IPS DF 6.9 (cell line): ENCODE measurements around the gene SLC4A8.

ENCODE experiments used
- DNase-seq: peaks from one replicate; pipeline ENCODE4 v3.0.0-alpha.2; 2013; ENCODE audit warnings: low read depth, low spot score
- H3K27ac ChIP-seq: one replicate; pipeline ENCODE4 v1.5.1; 2013; ENCODE audit warnings: low read length, control low read depth
- H3K27me3 ChIP-seq: 2 replicates; pipeline ENCODE4 v1.6.1; 2013; ENCODE audit warnings: mild to moderate bottlenecking, low read length; ENCODE audit not compliant: control insufficient read depth, insufficient read depth
- H3K36me3 ChIP-seq: 2 replicates; pipeline ENCODE4 v1.6.1; 2013; ENCODE audit warnings: low read length; ENCODE audit not compliant: control insufficient read depth, insufficient read depth
- H3K4me1 ChIP-seq: 2 replicates; pipeline ENCODE4 v1.6.1; 2013; ENCODE audit warnings: low read length; ENCODE audit not compliant: control insufficient read depth, insufficient read depth
- H3K4me3 ChIP-seq: 2 replicates; pipeline ENCODE4 v1.5.1; 2013; ENCODE audit warnings: mild to moderate bottlenecking, low read length
- H3K9me3 ChIP-seq: 2 replicates; pipeline ENCODE4 v1.6.1; 2013; ENCODE audit warnings: low read length, inconsistent platforms; ENCODE audit not compliant: control insufficient read depth, insufficient read depth
- WGBS: extraction: QIAGEN DNeasy Blood & Tissue Kit; methylation state at CpG from one replicate; pipeline ENCODE4 v1.1.7; 2013; ENCODE audit warnings: mixed read lengths, missing lambda C conversion rate; ENCODE audit not compliant: insufficient read length, insufficient coverage; 5-methylcytosine and 5-hydroxymethylcytosine counted together

Gene SLC4A8

DNA sequence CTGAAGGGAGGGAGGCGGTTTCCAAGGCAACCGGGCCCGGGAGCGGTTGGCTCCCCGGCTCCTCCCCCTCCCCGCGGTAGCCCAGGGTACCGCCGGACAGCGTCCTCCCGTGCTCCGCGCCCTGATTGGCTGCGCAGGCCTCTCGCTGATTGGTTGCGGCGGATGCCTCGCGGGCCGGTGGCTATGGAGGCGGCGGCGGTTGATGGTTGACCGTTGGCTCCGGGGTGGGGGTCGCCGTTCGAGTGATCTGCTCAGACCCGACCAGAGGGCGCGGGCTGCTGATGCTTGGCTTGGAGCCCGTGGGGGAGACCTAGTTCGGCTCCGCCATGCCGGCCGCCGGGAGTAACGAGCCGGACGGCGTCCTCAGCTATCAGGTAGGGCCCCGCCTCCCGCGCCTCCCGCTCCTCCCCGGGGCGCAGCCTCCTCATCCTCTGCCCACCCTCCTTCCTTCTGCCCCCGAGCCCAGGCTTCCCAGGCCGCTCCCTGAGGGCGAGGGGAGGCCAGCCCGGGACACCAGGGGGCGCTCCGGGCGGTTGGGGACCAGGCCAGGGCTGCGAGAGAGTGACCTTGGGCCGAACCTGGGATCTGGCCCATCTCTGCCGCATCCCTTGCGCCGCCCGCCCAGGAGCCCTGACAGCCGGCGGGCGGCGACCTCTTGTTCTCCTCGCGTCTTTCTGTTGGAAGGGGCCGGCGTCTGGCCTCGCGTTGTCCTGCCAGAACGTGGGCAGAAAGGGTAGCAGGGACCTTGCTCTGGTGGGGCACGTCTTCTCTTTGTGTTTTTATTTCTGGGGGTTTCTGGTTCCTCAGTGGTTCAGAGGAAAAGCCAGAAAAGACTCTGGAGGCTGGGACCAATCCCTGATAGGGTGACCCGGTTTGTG is at the start of gene SLC4A8:
SLC4A8 (plus strand) TSS at position 170 of the 878 bp plus-strand sequence; CDS start at position 327, 157 bp downstream.
- peak; percentile 81 for DNase-seq
- Histone ChIP-seq H3K27me3 (no peaks in the 10 kb centered on the region), H3K4me1 (no peaks in the 10 kb centered on the region), H3K27ac (no peak within 1 kb of the TSS), H3K36me3 (no peaks in the 10 kb centered on the region), H3K4me3 (peak within 1 kb of the TSS; percentile 48; the same call in 1 of the 2 replicates), H3K9me3 (no peaks in the 10 kb centered on the region)
- WGBS: no CpG with 5 or more reads among the region's 73 CpGs

DNA sequence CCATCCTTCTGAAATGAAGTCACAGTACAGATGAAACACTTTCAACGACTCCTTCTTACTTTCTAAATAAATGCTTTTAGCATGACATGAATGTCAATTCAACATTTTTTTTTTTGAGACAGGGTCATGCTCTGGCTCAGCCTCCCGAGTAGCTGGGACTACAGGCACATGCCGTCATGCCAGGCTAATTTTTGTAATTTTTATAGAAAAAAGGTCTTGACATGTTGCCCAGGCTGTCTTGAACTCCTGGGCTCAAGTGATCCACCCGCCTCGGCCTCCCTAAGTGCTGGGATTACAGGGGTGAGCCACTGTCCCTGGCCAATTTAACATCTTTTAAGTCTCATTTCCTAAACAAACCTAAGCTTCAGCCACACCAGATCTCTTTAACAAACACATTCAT is 49.8 kb upstream of the SLC4A8 start:
- Histone ChIP-seq H3K9me3 (no peaks in the 10 kb centered on the region), H3K36me3 (peaks cover 6% of the 10 kb centered on the region), H3K27me3 (no peaks in the 10 kb centered on the region), H3K4me1 (peaks cover 2% of the 10 kb centered on the region; the same call in 1 of the 2 replicates), H3K27ac (no peak overlapping the region), H3K4me3 (no peak overlapping the region)
- DNase-seq: no peak
- WGBS: no CpG with 5 or more reads among the region's 5 CpGs

DNA sequence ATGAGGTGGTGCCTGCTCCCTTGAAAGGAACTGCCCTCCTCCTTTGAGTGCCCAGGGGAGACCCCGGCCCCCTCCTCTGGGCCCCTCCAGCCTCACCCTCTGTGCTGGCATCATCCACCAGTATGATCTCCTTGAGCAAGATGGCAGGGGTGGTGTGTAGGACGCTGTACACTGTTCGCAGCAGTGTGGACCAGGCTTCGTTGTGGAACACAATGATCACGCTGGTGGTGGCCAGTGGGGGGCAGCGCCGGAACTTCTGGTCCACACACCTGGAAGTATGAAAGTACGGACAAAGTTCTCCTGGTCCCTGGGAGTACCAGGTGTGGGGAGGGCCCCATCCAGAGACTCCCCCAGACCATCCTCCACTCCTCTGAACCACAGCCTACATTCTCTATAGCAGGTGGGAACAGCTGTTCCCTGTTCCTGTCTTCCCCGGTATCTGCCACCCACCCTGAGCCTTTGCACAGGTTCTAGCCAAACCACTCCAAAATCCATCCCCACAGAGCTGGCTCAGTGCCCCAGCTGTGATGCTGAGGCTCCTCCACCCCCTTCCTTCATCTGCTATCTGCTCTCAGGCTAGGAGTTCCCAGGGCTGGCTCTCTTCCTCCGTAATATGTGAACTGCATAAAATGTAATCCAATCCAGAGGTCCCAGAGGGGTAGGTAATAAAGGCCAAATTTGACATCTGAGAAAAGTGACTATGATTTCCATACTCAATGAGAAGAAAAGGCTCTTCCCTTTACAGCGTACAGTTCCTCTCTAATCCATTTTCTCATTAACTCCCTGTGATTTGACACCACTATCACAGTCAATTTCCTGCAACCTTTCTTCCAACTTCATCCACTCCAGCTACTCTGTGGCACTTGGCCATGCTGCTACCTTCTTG is 47.3 kb upstream of the SLC4A8 start:
- H3K27ac ChIP-seq: no peak overlapping the region
- no peak overlapping the region for H3K4me3 ChIP-seq
- no peak for DNase-seq
- no peaks in the 10 kb centered on the region for H3K27me3 ChIP-seq
- H3K4me1 ChIP-seq: no peaks in the 10 kb centered on the region; the same call in 1 of the 2 replicates
- no peaks in the 10 kb centered on the region for H3K9me3 ChIP-seq
- H3K36me3 ChIP-seq: peaks cover 7% of the 10 kb centered on the region
- WGBS: no CpG with 5 or more reads among the region's 11 CpGs

DNA sequence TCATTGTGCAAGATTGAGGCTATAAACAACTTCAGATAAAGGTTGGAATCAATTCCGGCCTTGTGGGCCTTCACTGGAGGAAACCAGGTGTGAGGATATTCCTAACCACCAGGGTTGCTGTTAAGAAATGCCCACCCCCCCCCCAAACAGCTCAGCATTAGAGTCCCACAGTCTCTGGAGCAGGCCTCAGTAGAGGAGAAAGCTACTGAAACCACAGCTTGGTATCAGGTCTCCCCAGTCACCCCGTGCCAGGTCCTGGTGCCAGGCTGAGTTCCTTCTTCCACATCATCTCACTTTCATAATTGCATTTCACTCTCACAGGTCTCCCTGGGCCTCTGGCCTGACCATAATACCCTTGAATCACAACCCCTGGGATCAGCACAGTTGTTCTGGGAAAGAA is 45.9 kb upstream of the SLC4A8 start:
- Histone ChIP-seq H3K4me3 (no peak overlapping the region), H3K36me3 (peaks cover 8% of the 10 kb centered on the region), H3K27ac (no peak overlapping the region), H3K9me3 (no peaks in the 10 kb centered on the region), H3K4me1 (peaks cover 1% of the 10 kb centered on the region), H3K27me3 (no peaks in the 10 kb centered on the region)
- WGBS: no CpG with 5 or more reads among the region's 2 CpGs
- DNase-seq: no peak

DNA sequence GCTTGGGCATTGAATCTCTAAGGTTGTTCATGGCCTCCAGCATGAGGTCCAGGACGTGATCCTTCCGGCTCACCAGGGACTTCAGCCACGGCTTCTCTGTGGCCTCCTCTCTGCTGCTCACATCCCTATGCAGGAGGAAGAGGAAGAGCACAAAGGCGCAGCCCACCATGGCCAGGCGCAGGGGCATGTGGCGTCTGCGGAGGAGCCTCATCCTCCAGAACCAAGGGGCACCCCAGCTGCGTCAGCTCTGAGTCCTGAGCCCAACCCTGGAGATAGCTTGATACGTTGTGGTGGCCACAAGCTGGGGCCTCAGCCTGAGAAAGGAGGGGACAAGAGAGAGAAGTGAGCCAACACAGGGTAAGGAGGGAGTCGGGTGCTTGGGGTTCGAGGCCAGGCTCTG is 45.1 kb upstream of the SLC4A8 start:
- H3K4me1 ChIP-seq: peaks cover 4% of the 10 kb centered on the region
- H3K27ac ChIP-seq: no peak overlapping the region
- no peaks in the 10 kb centered on the region for H3K27me3 ChIP-seq
- no peaks in the 10 kb centered on the region for H3K9me3 ChIP-seq
- peaks cover 8% of the 10 kb centered on the region for H3K36me3 ChIP-seq
- WGBS: no CpG with 5 or more reads among the region's 11 CpGs
- no peak for DNase-seq
- H3K4me3 ChIP-seq: no peak overlapping the region

DNA sequence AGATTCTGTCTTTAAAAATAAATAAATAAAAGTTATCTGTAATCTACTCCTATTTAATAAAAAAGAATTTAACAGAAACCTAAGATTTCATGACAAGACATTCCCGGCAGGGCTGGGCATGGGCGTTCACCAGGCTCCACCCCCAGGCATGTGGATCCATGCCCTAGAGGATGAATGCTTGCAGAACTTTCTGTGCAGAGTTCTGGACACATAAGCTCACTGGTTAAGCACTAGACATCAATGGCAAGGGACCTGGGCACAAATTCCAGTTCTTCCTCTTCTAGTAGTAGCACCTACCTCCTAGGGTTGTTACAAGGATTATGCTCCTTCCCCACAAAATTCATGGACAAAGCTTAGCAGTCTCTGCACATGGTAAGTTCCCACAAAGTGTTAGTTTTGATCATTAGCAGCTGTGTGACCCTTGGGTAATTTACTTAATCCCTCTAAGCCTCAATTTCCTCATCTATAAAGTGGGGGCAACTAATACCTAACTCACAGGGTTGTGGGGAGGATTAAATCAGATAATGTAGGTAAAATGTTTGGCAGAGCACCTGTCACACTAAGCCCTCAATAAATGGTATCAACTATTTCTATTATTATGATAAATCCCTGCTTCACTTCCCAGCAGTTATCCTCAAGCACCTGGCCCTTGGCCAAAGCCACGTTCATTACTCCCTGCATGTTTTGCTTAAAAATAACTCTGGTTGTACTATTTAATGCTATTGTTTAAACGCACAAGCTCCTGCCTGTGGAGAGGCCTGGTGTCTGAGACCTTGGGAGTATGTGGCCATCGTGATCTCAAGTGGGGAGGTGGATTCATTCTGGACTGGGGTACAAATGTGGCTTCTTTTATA is 43.2 kb upstream of the SLC4A8 start:
- Histone ChIP-seq H3K4me3 (no peak overlapping the region), H3K36me3 (peaks cover 8% of the 10 kb centered on the region), H3K27ac (no peak overlapping the region), H3K4me1 (peaks cover 4% of the 10 kb centered on the region), H3K27me3 (no peaks in the 10 kb centered on the region), H3K9me3 (no peaks in the 10 kb centered on the region)
- no CpG with 5 or more reads among the region's 5 CpGs for WGBS
- DNase-seq: no peak

DNA sequence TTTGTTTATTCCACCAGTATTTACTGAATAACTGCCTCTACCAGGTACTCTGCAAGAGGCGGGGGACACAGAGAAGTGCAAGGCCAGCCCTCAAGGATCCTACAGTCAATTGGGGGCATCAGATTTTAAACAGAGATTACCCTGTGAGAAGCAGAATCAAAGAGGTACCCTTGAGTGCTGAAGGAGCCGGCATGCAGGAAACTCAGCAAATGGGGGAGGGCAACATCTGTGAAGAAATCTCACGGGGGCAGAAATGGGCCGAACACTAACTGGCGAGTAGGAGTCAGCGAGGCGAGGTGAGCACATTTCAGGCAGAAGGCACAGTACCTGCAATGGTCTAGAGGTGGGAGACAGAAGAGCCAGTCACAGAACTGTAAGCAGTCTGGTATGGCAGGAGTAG is 42.5 kb upstream of the SLC4A8 start:
- H3K27ac ChIP-seq: no peak overlapping the region
- WGBS: no CpG with 5 or more reads among the region's 7 CpGs
- H3K27me3 ChIP-seq: no peaks in the 10 kb centered on the region

DNA sequence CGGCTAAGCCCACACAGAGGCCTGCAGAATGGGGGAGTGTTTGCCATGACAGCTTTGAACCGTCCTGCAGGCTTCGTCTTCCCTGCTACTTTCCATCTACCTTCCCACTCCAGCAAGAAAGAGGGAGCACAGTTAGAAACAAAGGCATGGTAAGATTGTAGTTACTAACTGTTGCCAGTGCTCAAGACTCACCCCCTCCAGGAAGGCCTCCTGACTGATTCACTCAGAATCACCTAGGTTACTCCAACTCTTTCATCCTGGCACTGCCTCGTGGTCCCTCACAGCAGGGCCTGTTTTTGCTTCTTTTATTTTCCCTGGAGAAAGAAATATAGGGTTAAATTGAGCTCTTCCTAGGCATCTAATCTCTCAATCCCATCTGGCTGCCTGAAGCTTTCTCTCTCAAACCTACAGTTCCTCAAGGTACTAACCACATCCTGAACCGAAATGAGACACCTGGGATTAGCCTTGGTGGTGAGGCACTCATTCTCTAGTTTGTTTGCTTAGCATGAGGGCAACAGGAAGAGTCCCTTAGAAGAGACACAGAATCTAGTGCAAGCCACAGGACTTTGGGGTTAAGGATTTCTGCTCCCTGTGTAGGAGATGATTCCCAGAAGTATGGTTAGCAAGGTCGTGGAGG is 41.2 kb upstream of the SLC4A8 start:
- Histone ChIP-seq H3K27me3 (no peaks in the 10 kb centered on the region), H3K4me1 (peaks cover 6% of the 10 kb centered on the region), H3K27ac (no peak overlapping the region), H3K36me3 (peaks cover 3% of the 10 kb centered on the region; the same call in 1 of the 2 replicates), H3K4me3 (no peak overlapping the region), H3K9me3 (no peaks in the 10 kb centered on the region)
- no CpG with 5 or more reads among the region's 6 CpGs for WGBS
- no peak for DNase-seq

More for the DNA sequence above, 42.5 kb upstream of the SLC4A8 start:
- Histone ChIP-seq H3K36me3 (peaks cover 6% of the 10 kb centered on the region), H3K4me1 (peaks cover 4% of the 10 kb centered on the region), H3K9me3 (no peaks in the 10 kb centered on the region), H3K4me3 (no peak overlapping the region)
- no peak for DNase-seq

DNA sequence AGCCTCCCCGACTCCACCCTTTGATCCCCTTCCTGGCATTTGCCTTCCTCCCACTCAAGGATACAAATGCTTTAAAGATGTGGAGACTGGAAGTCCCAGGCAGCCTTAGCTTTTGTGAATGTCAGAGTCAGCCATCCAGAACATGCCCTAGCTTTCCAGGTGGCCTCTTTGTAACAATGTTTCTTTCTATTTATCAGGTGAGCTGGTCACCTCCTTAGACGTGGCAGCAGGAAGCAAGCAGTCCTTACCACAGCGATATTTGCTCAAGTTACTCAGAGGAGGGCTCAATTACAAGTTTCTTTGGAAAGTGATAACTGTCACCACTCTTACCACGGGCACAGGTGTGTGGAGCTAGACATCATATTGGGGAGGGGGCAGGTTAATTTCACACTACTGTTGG is 38.3 kb upstream of the SLC4A8 start:
- H3K27me3 ChIP-seq: no peaks in the 10 kb centered on the region
- no peak overlapping the region for H3K4me3 ChIP-seq
- H3K36me3 ChIP-seq: peaks cover 3% of the 10 kb centered on the region; the same call in 1 of the 2 replicates
- no peak overlapping the region for H3K27ac ChIP-seq
- DNase-seq: no peak
- peaks cover 8% of the 10 kb centered on the region for H3K4me1 ChIP-seq
- H3K9me3 ChIP-seq: no peaks in the 10 kb centered on the region
- WGBS: no CpG with 5 or more reads among the region's 4 CpGs
